Stimulated activated CD8-positive, alpha-beta memory T cell treated with anti-CD3 and anti-CD28 coated beads, Interleukin-4, amount 100 ng/mL, for 24 hours (primary cell): ENCODE results near the gene SETD1A.
"Not testable (repeated sequence)": the region's sequence is repeated elsewhere in the genome, so short reads cannot be mapped to it uniquely, and the experiment has no call there.

Source experiments
- DNase-seq: peaks from one replicate; pipeline ENCODE4 v3.0.0-alpha.2; 2020; ENCODE audit warnings: low read depth

The SETD1A gene

GRCh38 chr16:30998852-30999761, 41.6 kb downstream of the SETD1A start:
- no peak for DNase-seq

DNA sequence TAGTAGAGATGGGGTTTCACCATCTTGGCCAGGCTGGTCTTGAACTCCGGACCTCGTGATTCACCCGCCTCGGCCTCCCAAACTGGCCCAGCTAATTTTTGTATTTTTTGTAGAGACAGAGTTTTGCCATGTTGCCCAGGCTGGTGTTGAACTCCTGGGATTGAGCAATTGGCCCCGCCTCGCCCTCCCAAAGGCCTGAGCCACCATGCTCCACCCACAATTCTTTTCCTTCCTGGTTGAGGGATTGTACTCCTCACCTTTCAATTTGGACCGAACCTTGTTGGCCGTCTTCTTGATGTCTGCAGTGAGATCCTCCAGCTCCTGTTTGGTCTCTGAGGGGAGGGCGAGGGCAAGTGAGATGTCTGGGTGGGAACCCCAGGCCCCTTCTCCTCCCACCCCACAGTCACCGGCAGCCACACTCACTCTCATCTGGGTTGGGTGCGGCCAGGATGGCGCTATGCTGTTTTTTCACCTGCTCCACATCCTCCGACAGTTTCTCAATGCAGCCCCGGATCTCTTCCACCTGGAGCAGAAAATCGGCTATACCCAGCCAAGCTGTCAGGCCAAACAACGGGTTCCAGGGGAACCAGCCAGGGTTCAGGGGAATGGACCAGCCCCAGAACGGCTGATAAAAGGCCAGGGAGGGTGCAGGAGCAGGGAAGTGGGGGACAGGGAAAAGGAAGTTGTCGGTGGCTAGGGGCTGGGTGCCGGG, 43.3 kb downstream of the SETD1A start:
- DNase-seq: no peak

- no peak for DNase-seq
Measured at GRCh38 chr16:31001507-31002249, 44.1 kb downstream of the SETD1A start.

GRCh38 chr16:31002250-31002700, 44.7 kb downstream of the SETD1A start:
- no peak for DNase-seq

GRCh38 chr16:31002862-31003341, 45.3 kb downstream of the SETD1A start:
- no peak for DNase-seq

DNA sequence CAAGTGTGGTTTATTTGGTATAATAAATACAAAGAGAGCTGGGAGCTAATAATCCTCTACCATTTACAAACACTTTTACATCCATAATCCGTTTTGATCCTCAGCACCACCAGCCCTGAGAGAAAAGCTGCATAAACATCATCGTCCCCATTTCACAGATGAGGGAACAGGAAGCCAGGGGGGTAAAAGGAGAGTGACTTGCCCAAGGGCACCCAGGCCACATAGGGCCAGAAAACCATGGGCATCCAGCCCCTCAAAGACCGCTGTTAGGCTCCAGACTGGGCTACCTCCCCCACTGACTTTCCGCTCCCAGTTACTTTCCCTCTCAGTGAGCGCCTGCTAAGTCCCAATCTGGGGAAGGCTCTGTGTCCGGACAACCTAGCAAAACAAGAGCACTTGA, 46.2 kb downstream of the SETD1A start:
- DNase-seq: no peak

GRCh38 chr16:31004658-31005057, 47.1 kb downstream of the SETD1A start:
- DNase-seq: no peak

GRCh38 chr16:31005350-31006085, 48.0 kb downstream of the SETD1A start:
- DNase-seq: no peak

DNA sequence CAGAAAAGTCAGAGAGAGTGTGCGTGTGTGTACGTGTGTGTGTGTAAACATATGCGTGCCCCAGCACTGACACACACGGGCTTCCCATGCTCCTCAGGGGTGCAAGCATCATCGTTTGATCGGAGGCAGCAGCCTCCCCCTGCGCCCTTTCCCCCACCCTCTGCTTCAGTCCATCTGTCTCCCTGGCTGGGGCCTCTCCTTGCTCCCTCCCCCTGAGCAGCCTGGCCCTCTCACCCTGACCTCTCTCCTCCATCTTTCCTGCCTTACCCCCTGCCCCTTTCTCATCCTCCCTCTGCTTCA, 48.5 kb downstream of the SETD1A start:
- no peak for DNase-seq

- DNase-seq: no peak
Measured at GRCh38 chr16:31006589-31006988, 49.0 kb downstream of the SETD1A start.

DNA sequence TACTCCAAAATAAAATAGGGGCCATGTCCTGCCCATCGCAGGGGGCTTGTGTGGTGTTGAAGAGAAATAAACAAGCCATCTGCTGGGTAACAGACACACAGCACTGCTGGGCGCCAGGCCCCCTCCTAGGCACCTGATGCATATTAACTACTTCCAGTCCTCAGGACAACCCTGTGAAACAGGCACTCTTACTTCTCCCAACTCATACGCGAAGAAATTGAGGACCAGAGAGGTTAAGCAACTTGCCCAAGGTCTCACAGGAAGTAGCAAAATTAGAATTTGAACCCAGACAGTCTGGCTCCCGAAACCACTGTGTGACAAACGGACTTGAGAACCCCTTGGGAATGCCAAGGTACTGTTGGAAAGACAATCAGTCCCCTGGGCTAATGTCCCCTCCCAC, 50.1 kb downstream of the SETD1A start:
- DNase-seq: no peak

- no peak for DNase-seq
Measured at GRCh38 chr16:31008149-31008548, 50.6 kb downstream of the SETD1A start.

DNA sequence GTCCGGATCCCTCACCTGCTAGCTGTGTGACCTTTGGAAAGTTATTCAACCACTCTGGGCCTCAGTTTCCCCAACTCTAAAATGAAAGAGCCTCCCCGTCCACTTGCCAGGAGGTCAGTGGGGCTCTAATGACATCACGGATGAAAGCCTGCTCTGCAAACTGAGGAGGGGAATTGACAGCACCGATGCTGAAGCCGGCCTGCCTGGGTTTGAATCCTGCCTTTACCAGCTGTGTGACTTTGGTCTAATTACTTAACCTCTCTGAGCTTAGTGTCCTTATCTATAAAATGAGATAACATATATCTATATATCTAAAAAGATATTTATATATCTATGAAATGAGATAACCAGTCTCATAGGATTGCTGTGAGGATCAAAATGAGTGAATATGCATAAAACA, 51.0 kb downstream of the SETD1A start:
- no peak for DNase-seq

- DNase-seq: no peak
Measured at GRCh38 chr16:31009120-31009519, 51.6 kb downstream of the SETD1A start.

DNA sequence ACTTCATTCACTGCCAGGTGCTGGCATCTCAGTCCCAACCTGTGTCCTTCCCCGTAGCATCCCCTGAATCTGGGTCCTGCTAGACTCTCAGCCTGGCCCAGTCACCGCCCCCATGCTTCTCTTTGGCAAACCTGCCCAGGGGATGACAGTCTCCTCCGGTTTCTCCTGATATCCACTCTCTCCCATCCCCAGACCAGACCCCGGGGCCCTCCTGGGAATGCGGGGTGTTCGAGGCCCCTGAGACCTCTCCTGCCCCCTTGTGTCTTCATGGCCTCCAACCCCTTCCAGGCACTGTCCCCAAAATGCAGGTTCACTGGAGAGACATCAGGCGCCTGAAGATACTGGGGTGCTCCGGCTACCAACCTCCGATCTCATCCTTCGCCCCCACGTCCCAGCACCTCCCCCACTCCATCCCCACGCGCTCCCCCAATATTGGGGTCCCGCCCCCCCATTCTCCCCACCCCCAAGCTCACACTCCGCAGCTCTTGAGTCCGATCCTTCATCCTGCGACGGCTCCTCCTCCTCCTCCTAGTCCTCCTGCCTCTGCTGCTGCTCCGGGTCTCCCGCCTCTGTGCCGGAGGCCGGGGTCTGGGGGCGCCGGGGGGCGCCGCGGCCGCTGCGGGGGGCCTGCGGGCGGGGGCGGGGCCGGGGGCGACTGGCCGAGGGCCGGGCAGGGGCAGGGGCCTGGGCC, 52.5 kb downstream of the SETD1A start:
- DNase-seq: no peak

- peak; percentile 14 for DNase-seq
Measured at GRCh38 chr16:31010585-31011325, 53.2 kb downstream of the SETD1A start, which contains the start of gene STX1B. STX1B (minus strand) TSS chr16:31010638; CDS start chr16:31010396, 242 bp downstream.

DNA sequence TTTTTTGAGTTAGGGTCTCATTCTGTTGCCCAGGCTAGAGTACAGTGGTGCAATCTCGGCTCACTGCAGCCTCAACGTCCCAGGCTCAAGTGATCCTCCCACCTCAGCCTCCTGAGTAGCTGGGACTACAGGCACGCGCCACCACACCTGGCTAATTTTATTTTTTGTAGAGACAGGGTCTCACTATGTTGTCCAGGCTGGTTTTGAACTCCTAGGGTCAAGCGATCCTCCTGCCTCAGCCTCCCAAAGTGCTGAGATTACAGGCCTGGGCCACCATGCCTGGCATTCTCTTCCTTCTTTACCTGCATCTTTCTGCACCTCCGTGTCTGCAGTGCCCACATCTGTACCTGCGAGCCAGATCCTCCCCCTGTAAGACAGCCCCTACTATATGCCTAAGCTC, 54.3 kb downstream of the SETD1A start:
- DNase-seq: not testable (repeated sequence)

DNA sequence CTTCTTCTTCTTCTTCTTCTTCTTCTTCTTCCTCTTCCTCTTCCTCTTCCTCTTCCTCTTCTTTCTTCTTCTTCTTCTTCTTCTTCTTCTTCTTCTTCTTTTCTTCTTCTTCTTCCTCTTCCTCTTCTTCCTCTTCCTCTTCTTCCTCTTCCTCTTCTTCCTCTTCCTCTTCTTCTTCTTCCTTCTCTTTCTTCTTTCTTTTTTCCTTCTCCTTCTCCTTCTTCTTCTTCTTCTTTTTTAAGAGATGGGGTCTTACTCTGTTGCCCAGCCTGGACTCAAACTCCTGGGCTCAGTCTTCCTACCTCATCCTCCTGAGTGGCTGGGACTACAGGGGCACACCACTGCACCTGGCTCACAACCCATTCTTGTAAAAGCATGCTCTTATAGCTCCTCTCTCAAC, 55.7 kb downstream of the SETD1A start:
- not testable (repeated sequence) for DNase-seq

GRCh38 chr16:31016018-31016417, 58.5 kb downstream of the SETD1A start:
- no peak for DNase-seq

GRCh38 chr16:31017756-31018155, 60.2 kb downstream of the SETD1A start:
- DNase-seq: not testable (repeated sequence)
